Naive thymus-derived CD8-positive, alpha-beta T cell (primary cell): ENCODE data around the gene TMEM184B. TPM values are rescaled to one million over a fixed set of nuclear protein-coding genes. Genes with fewer than 3 reads are reported as not detected.

Experiments
- ATAC-seq, 2 donors: fragments of 150-1000 bp; cut with Tn5 transposase in 1 of 2; sonication (Bioruptor Pico), chemical (Tn5 transposase) in 1 of 2; 1 replicate in 1 of 2; 2 replicates in 1 of 2; pipeline ENCODE4 v1.10.0; 2021; ENCODE audit warnings: mild to moderate bottlenecking in 2 of 2, moderate library complexity in 2 of 2
- POLR2A ChIA-PET: fragments of 350-600 bp; sonication (Branson Sonifier 250); formaldehyde crosslinking; loops from one replicate; lab custom pipeline; 2021; ENCODE audit warnings: antibody characterized with exemption; lab: Charles Lee
- DNase-seq, 10 donors: peaks; one replicate each; pipeline versions ENCODE4 v3.0.0 to v3.0.0-alpha.2; 2020 to 2022
- H3K27ac Mint-ChIP-seq, 10 donors: one replicate each; pipeline ENCODE4 v1.8.0; 2020 to 2022; ENCODE audit warnings: mild to moderate bottlenecking in 10 of 10, mixed read lengths in 10 of 10, moderate library complexity in 4 of 10, inconsistent platforms in 1 of 10
- H3K27me3 Mint-ChIP-seq, 5 donors: one replicate each; pipeline ENCODE4 v1.8.0; 2021 to 2022; ENCODE audit warnings: mixed read lengths in 5 of 5
- H3K36me3 Mint-ChIP-seq, 3 donors: one replicate each; pipeline ENCODE4 v1.8.0; 2020 to 2022; ENCODE audit warnings: mixed read lengths in 3 of 3, mild to moderate bottlenecking in 2 of 3, inconsistent platforms in 1 of 3
- H3K4me1 Mint-ChIP-seq, 4 donors: one replicate each; pipeline ENCODE4 v1.8.0; 2021 to 2022; ENCODE audit warnings: mixed read lengths in 4 of 4
- H3K4me3 Mint-ChIP-seq, 10 donors: one replicate each; pipeline ENCODE4 v1.8.0; 2020 to 2022; ENCODE audit warnings: mild to moderate bottlenecking in 10 of 10, mixed read lengths in 10 of 10, moderate library complexity in 6 of 10, inconsistent platforms in 1 of 10
- H3K9me3 Mint-ChIP-seq, 9 donors: one replicate each; pipeline ENCODE4 v1.8.0; 2020 to 2022; ENCODE audit warnings: mixed read lengths in 9 of 9, mild to moderate bottlenecking in 3 of 9, inconsistent platforms in 1 of 9, moderate library complexity in 1 of 9
- polyA plus RNA-seq, 3 donors: library from polyadenylated mRNA; unstranded; fragments of 300-500 nt; fragmentation: Illumina TruSeq; gene quantifications; one replicate each; pipeline ENCODE4 v1.2.3, GENCODE V29; 2021
- total RNA-seq, 8 experiments: library from RNA in 2 of 8; stranded (reverse) in 2 of 8; gene quantifications; one replicate each; pipeline ENCODE4 v1.2.3 and lab custom pipeline; 2021 to 2026

Gene TMEM184B
- total RNA-seq: 10 to 100 TPM; 25.5 to 26.8 TPM
- polyA plus RNA-seq: 10 to 100 TPM in 1 of 3 donors, 1 to 10 TPM in 2; 5.1 to 13.0 (median 5.4) TPM
- total RNA-seq (lab: John Stamatoyannopoulos, UW): 21.0 to 29.7 (median 22.8) reads per million in 6 experiments

- ATAC-seq: peak; percentile 94 to 95
- POLR2A ChIA-PET: no interaction called here
These were observed at the start of gene TMEM184B for GRCh38 chr22:38272373-38273134. TSS of gene TMEM184B (minus strand) at chr22:38273010. CDS start at chr22:38247961, 25,049 bp downstream.

GRCh38 chr22:38320605-38321402, 48.0 kb upstream of the TMEM184B start:
- no peaks in the 10 kb centered on the region for H3K9me3 Mint-ChIP-seq
- peak overlapping the region in 3 of 10 donors; percentile 43 to 85 (median 68) for H3K27ac Mint-ChIP-seq
- no peaks in the 10 kb centered on the region for H3K27me3 Mint-ChIP-seq
- POLR2A ChIA-PET: no interaction called here
- H3K36me3 Mint-ChIP-seq: no peaks in the 10 kb centered on the region
- no peak for DNase-seq
- peaks cover 5 to 15% (median 15%) of the 10 kb centered on the region in 4 donors for H3K4me1 Mint-ChIP-seq
- no peak for ATAC-seq
- H3K4me3 Mint-ChIP-seq: peak overlapping the region in 2 of 10 donors; percentile 34 to 50

More at GRCh38 chr22:38272373-38273134, at the start of gene TMEM184B:
- Mint-ChIP-seq H3K4me1 (peaks cover 26 to 55% (median 51%) of the 10 kb centered on the region in 4 donors), H3K9me3 (no peaks in the 10 kb centered on the region), H3K27ac (peak within 1 kb of the TSS; percentile 93 to 98 (median 96)), H3K4me3 (peak within 1 kb of the TSS; percentile 87 to 95 (median 93)), H3K36me3 (no peaks in the 10 kb centered on the region), H3K27me3 (no peaks in the 10 kb centered on the region)
- DNase-seq: peak; percentile 72 to 92 (median 84)

GRCh38 chr22:38318792-38319773, 46.3 kb upstream of the TMEM184B start:
- H3K27me3 Mint-ChIP-seq: no peaks in the 10 kb centered on the region
- H3K9me3 Mint-ChIP-seq: no peaks in the 10 kb centered on the region
- peaks cover 16 to 32% (median 32%) of the 10 kb centered on the region in 4 donors for H3K4me1 Mint-ChIP-seq
- POLR2A ChIA-PET: interaction anchor here (0.9 kb wide), 1 partner anchor 24 kb away, joined by 3 read pairs; no protein-coding TSS in a partner anchor
- H3K4me3 Mint-ChIP-seq: peak overlapping the region in 8 of 10 donors; percentile 43 to 79 (median 56)
- ATAC-seq (no peak), DNase-seq (no peak)
- H3K27ac Mint-ChIP-seq: peak overlapping the region; percentile 32 to 98 (median 86)
- H3K36me3 Mint-ChIP-seq: no peaks in the 10 kb centered on the region

GRCh38 chr22:38317995-38318715, 45.3 kb upstream of the TMEM184B start:
- peaks cover 23 to 42% (median 41%) of the 10 kb centered on the region in 4 donors for H3K4me1 Mint-ChIP-seq
- no peak for ATAC-seq
- peak overlapping the region; percentile 68 to 98 (median 94) for H3K27ac Mint-ChIP-seq
- POLR2A ChIA-PET: interaction anchor here (0.6 to 0.9 kb wide), 2 partner anchors 23 to 179 kb away, joined by 3 to 5 read pairs; no protein-coding TSS in a partner anchor
- no peaks in the 10 kb centered on the region for H3K27me3 Mint-ChIP-seq
- no peak for DNase-seq
- H3K9me3 Mint-ChIP-seq: no peaks in the 10 kb centered on the region
- peak overlapping the region; percentile 68 to 89 (median 80) for H3K4me3 Mint-ChIP-seq
- peaks cover 0 to 2% (median 0%) of the 10 kb centered on the region in 3 donors for H3K36me3 Mint-ChIP-seq

- Mint-ChIP-seq H3K4me1 (peaks cover 29 to 49% (median 49%) of the 10 kb centered on the region in 4 donors), H3K36me3 (peaks cover 0 to 5% (median 0%) of the 10 kb centered on the region in 3 donors), H3K4me3 (peak within 1 kb of the TSS; percentile 79 to 94 (median 89)), H3K27me3 (no peaks in the 10 kb centered on the region), H3K27ac (peak within 1 kb of the TSS; percentile 92 to 99 (median 97)), H3K9me3 (no peaks in the 10 kb centered on the region)
- DNase-seq (peak; percentile 56 to 85 (median 70)), ATAC-seq (peak; percentile 63)
- POLR2A ChIA-PET: interaction anchor here (0.6 kb wide), 1 partner anchor 180 kb away, joined by 5 read pairs; no protein-coding TSS in a partner anchor
These were observed 44.5 kb upstream of the TMEM184B start, which contains the start of gene CSNK1E for GRCh38 chr22:38317122-38317994. TSS of gene CSNK1E (minus strand) at chr22:38317433. CDS start at chr22:38314157, 3,276 bp downstream.

- Mint-ChIP-seq H3K4me3 (peak overlapping the region; percentile 79 to 94 (median 89)), H3K27ac (peak overlapping the region; percentile 92 to 99 (median 97)), H3K36me3 (peaks cover 0 to 9% (median 0%) of the 10 kb centered on the region in 3 donors), H3K9me3 (no peaks in the 10 kb centered on the region), H3K27me3 (no peaks in the 10 kb centered on the region), H3K4me1 (peaks cover 34 to 57% (median 57%) of the 10 kb centered on the region in 4 donors)
- DNase-seq (peak; percentile 49 to 77 (median 60)), ATAC-seq (peak; percentile 57 to 59)
- POLR2A ChIA-PET: interaction anchor here (0.5 kb wide), 1 partner anchor 49 kb away, joined by 3 read pairs; no protein-coding TSS in a partner anchor
These were observed 43.7 kb upstream of the TMEM184B start for GRCh38 chr22:38316364-38317121.

- peaks cover 0 to 12% (median 0%) of the 10 kb centered on the region in 3 donors for H3K36me3 Mint-ChIP-seq
- ATAC-seq: no peak
These were observed 43.1 kb upstream of the TMEM184B start for GRCh38 chr22:38315823-38316363.

GRCh38 chr22:38314933-38315822, 42.4 kb upstream of the TMEM184B start:
- H3K9me3 Mint-ChIP-seq: no peaks in the 10 kb centered on the region
- H3K4me3 Mint-ChIP-seq: peak overlapping the region; percentile 79 to 94 (median 89)
- DNase-seq: peak in 5 of 10 donors; percentile 19 to 53 (median 40)
- peaks cover 43 to 71% (median 69%) of the 10 kb centered on the region in 4 donors for H3K4me1 Mint-ChIP-seq
- H3K27me3 Mint-ChIP-seq: no peaks in the 10 kb centered on the region
- H3K36me3 Mint-ChIP-seq: peaks cover 0 to 16% (median 0%) of the 10 kb centered on the region in 3 donors
- POLR2A ChIA-PET: interaction anchor here (0.6 to 1.4 kb wide), 4 partner anchors 10 to 263 kb away, joined by 3 to 7 read pairs (median 4); no protein-coding TSS in a partner anchor
- peak; percentile 23 to 27 for ATAC-seq
- peak overlapping the region; percentile 92 to 99 (median 97) for H3K27ac Mint-ChIP-seq

More at GRCh38 chr22:38315823-38316363, 43.1 kb upstream of the TMEM184B start:
- Mint-ChIP-seq H3K4me3 (peak overlapping the region; percentile 79 to 94 (median 89)), H3K27ac (peak overlapping the region; percentile 92 to 99 (median 97)), H3K27me3 (no peaks in the 10 kb centered on the region), H3K4me1 (peaks cover 39 to 64% (median 63%) of the 10 kb centered on the region in 4 donors), H3K9me3 (no peaks in the 10 kb centered on the region)
- peak in 4 of 10 donors; percentile 4 to 38 (median 36) for DNase-seq
- POLR2A ChIA-PET: interaction anchor here (0.6 to 1.3 kb wide), 3 partner anchors 20 to 264 kb away, joined by 3 to 7 read pairs (median 4); no protein-coding TSS in a partner anchor
